Ishikawa (cell line): Measurements from ENCODE around the gene ELAVL2.

Experiments
- CEBPB ChIP-seq: IDR thresholded peaks from 2 replicates; pipeline ENCODE4 v1.6.1; 2012
- EP300 ChIP-seq: IDR thresholded peaks from 2 replicates; pipeline ENCODE4 v1.6.1; 2012; ENCODE audit warnings: borderline replicate concordance
- RAD21 ChIP-seq: IDR thresholded peaks from 2 replicates; pipeline ENCODE4 v1.6.1; 2012; ENCODE audit warnings: low read depth
- TAF1 ChIP-seq: IDR thresholded peaks from 2 replicates; pipeline ENCODE4 v1.6.1; 2012; ENCODE audit warnings: low read depth, mild to moderate bottlenecking
- TCF12 ChIP-seq: IDR thresholded peaks from 2 replicates; pipeline ENCODE4 v1.6.1; 2012; ENCODE audit warnings: low read depth
- YY1 ChIP-seq: IDR thresholded peaks from 2 replicates; pipeline ENCODE4 v1.6.1; 2012; ENCODE audit warnings: low read depth
- TF ChIP-seq, protein P1 (sequence below): IDR thresholded peaks from 2 replicates; pipeline ENCODE4 v1.6.1; 2012; ENCODE audit warnings: low read depth, mild to moderate bottlenecking

DNA sequence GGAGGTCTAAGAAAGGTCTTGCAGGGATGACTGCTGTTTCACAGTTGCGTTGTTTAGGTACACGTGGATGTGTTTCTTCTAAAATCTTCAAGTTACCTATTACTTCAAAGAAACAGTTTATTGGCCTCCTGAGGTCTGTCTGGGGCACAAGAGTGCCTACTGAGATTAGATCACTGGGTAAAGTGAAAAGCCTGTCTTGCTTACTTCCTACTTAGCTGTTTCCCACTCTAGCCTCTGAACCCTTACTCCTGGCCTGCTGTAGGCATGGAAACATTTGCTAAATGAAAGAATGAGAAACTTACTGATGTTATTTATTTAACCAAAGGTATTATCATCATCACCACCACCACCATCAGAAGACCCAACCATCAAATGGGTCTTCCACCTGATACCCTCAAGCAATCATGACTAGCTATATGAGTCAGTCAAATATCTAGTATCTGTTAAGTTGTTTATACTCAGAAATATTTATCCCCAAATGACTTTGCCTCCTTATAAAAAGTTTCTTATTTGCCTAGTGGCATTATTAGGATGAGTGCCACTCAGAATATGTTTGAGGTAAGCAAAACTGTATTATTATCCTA lies 92.5 kb downstream of the ELAVL2 start:
- TF ChIP-seq TAF1 (no peak), EP300 (no peak), TCF12 (no peak), RAD21 (no peak), CEBPB (no peak), YY1 (no peak)
- TF ChIP-seq, protein P1, sequence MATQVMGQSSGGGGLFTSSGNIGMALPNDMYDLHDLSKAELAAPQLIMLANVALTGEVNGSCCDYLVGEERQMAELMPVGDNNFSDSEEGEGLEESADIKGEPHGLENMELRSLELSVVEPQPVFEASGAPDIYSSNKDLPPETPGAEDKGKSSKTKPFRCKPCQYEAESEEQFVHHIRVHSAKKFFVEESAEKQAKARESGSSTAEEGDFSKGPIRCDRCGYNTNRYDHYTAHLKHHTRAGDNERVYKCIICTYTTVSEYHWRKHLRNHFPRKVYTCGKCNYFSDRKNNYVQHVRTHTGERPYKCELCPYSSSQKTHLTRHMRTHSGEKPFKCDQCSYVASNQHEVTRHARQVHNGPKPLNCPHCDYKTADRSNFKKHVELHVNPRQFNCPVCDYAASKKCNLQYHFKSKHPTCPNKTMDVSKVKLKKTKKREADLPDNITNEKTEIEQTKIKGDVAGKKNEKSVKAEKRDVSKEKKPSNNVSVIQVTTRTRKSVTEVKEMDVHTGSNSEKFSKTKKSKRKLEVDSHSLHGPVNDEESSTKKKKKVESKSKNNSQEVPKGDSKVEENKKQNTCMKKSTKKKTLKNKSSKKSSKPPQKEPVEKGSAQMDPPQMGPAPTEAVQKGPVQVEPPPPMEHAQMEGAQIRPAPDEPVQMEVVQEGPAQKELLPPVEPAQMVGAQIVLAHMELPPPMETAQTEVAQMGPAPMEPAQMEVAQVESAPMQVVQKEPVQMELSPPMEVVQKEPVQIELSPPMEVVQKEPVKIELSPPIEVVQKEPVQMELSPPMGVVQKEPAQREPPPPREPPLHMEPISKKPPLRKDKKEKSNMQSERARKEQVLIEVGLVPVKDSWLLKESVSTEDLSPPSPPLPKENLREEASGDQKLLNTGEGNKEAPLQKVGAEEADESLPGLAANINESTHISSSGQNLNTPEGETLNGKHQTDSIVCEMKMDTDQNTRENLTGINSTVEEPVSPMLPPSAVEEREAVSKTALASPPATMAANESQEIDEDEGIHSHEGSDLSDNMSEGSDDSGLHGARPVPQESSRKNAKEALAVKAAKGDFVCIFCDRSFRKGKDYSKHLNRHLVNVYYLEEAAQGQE: no peak
